OCI-LY3 (cell line): ENCODE measurements around the gene PRAMEF2.
"Not testable (repeated sequence)": the region's sequence is repeated elsewhere in the genome, so short reads cannot be mapped to it uniquely, and the experiment has no call there.

Experiments
- H2AFZ ChIP-seq: fragments of 200-600, 300-600 bp; shearing (Covaris generic); 2 replicates; pipeline ENCODE4 v1.6.0; 2014; ENCODE audit warnings: antibody characterized with exemption, low read depth, low read length
- H3K27ac ChIP-seq: fragments of 200-600, 300-600 bp; sonication (generic); 2 replicates; pipeline ENCODE4 v1.5.1; 2014; ENCODE audit warnings: mild to moderate bottlenecking, low read length, moderate library complexity, mixed read lengths
- H3K27me3 ChIP-seq: fragments of 200-600, 300-600 bp; sonication (generic); 2 replicates; pipeline ENCODE4 v1.6.1; 2014; ENCODE audit warnings: low read depth, low read length, mixed read lengths
- H3K36me3 ChIP-seq: fragments of 200-600, 300-600 bp; sonication (generic); replicated peaks from 2 replicates; pipeline ENCODE3; 2014; ENCODE audit warnings: low read depth, low read length, mixed read lengths
- H3K4me1 ChIP-seq: fragments of 300-600, 200-600 bp; sonication (generic); 2 replicates; pipeline ENCODE4 v1.6.1; 2014; ENCODE audit warnings: low read length, mixed read lengths
- H3K4me2 ChIP-seq: fragments of 200-600, 300-600 bp; sonication (generic); 2 replicates; pipeline ENCODE4 v1.6.1; 2014; ENCODE audit warnings: low read length, mixed read lengths
- H3K4me3 ChIP-seq: fragments of 300-600, 200-600 bp; sonication (generic); 2 replicates; pipeline ENCODE4 v1.5.1; 2014; ENCODE audit warnings: antibody characterized with exemption, mild to moderate bottlenecking, low read length, moderate library complexity
- H3K79me2 ChIP-seq: fragments of 300-600, 200-600 bp; shearing (Covaris generic); 2 replicates; pipeline ENCODE4 v1.6.1; 2014; ENCODE audit warnings: mild to moderate bottlenecking, low read length, mixed read lengths
- H3K9ac ChIP-seq: fragments of 300-600, 200-600 bp; shearing (Covaris generic); 2 replicates; pipeline ENCODE4 v1.6.0; 2014; ENCODE audit warnings: mild to moderate bottlenecking, low read length, moderate library complexity
- H3K9me3 ChIP-seq: fragments of 200-600, 300-600 bp; shearing (Covaris generic); 2 replicates; pipeline ENCODE4 v1.6.1; 2014; ENCODE audit warnings: low read length, mixed read lengths; ENCODE audit not compliant: insufficient read depth
- H4K20me1 ChIP-seq: fragments of 200-600, 300-600 bp; sonication (generic); 2 replicates; pipeline ENCODE4 v1.6.1; 2016; ENCODE audit warnings: low read length, mixed read lengths; ENCODE audit not compliant: insufficient read depth
- CTCF ChIP-seq: fragments of 200-600, 300-600 bp; sonication (generic); IDR thresholded peaks from 2 replicates; pipeline ENCODE4 v1.5.1; 2014; ENCODE audit warnings: antibody characterized with exemption, low read length, low read depth
- EZH2phosphoT487 ChIP-seq: fragments of 200-600 bp; shearing (Covaris generic); IDR thresholded peaks from 2 replicates; pipeline ENCODE4 v1.6.1; 2018; ENCODE audit warnings: antibody characterized with exemption, mixed run types, low read depth

PRAMEF2 gene

GRCh38 chr1:12833251-12833650 lies 23.6 kb upstream of the PRAMEF2 start:
- H4K20me1 ChIP-seq, H2AFZ ChIP-seq, H3K79me2 ChIP-seq, H3K4me3 ChIP-seq, H3K36me3 ChIP-seq, H3K9me3 ChIP-seq, H3K9ac ChIP-seq, H3K4me2 ChIP-seq, H3K4me1 ChIP-seq, H3K27ac ChIP-seq, H3K27me3 ChIP-seq: not testable (repeated sequence)

GRCh38 chr1:12848620-12849019 lies 8.3 kb upstream of the PRAMEF2 start, which contains the start of gene HNRNPCL1:
HNRNPCL1 (minus strand) TSS chr1:12848720; CDS start chr1:12848289, 431 bp downstream.
- not testable (repeated sequence) for H4K20me1 ChIP-seq, H3K4me2 ChIP-seq, H3K4me3 ChIP-seq, H3K9ac ChIP-seq, H2AFZ ChIP-seq, H3K36me3 ChIP-seq, H3K27me3 ChIP-seq, H3K4me1 ChIP-seq, H3K27ac ChIP-seq, H3K79me2 ChIP-seq, H3K9me3 ChIP-seq

GRCh38 chr1:12851779-12852178 lies 5.1 kb upstream of the PRAMEF2 start:
- H3K27ac ChIP-seq = no peak overlapping the region
- no peak for TF ChIP-seq CTCF
- no peak for TF ChIP-seq EZH2phosphoT487
- no peak overlapping the region for H3K4me2 ChIP-seq
- no peak overlapping the region for H3K4me3 ChIP-seq
- H2AFZ ChIP-seq = no peak overlapping the region
- H3K9ac ChIP-seq = no peak overlapping the region
- H3K36me3 ChIP-seq = no peaks in the 10 kb centered on the region
- no peaks in the 10 kb centered on the region for H3K79me2 ChIP-seq
- no peaks in the 10 kb centered on the region for H3K9me3 ChIP-seq
- no peaks in the 10 kb centered on the region for H3K27me3 ChIP-seq
- no peaks in the 10 kb centered on the region for H3K4me1 ChIP-seq
- no peaks in the 10 kb centered on the region for H4K20me1 ChIP-seq

GRCh38 chr1:12863131-12863880 lies 6.4 kb downstream of the PRAMEF2 start:
- H4K20me1 ChIP-seq, H2AFZ ChIP-seq, H3K4me2 ChIP-seq, H3K4me3 ChIP-seq, H3K9ac ChIP-seq, H3K27ac ChIP-seq, H3K79me2 ChIP-seq, H3K4me1 ChIP-seq, H3K36me3 ChIP-seq, H3K27me3 ChIP-seq, H3K9me3 ChIP-seq: not testable (repeated sequence)

- H3K36me3 ChIP-seq, H2AFZ ChIP-seq, H3K9me3 ChIP-seq, H3K79me2 ChIP-seq, H4K20me1 ChIP-seq, H3K4me2 ChIP-seq, H3K4me3 ChIP-seq, H3K27ac ChIP-seq, H3K4me1 ChIP-seq, H3K9ac ChIP-seq, H3K27me3 ChIP-seq: not testable (repeated sequence)
Observed at GRCh38 chr1:12878453-12878852, 21.6 kb downstream of the PRAMEF2 start.

DNA sequence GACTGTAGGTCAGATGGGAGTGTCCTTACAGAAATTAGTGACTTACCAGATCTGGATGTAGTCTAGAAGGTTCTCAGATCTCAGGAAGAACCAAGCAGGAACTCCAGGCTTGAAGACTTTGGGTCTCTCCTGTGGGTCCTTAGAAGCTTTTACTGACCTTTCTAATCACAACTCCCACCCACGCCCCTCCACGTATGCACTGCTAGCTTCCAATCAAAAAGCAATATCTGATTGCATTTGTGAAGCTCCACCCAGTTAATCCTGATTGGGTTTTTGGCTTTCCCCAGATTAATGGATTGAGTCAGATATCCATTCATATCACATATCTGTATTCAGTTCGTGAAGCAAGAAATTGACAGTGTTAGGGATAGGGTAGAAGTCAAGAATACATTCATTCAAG lies 29.2 kb downstream of the PRAMEF2 start, which contains the start of gene PRAMEF4:
TSS of gene PRAMEF4 (minus strand) at position 101 of the 400 bp plus-strand sequence. CDS start 2,807 bp downstream, outside the sequence.
- not testable (repeated sequence) for H4K20me1 ChIP-seq, H3K36me3 ChIP-seq, H3K4me3 ChIP-seq, H3K27me3 ChIP-seq, H3K27ac ChIP-seq, H3K4me1 ChIP-seq, H3K9ac ChIP-seq, H3K79me2 ChIP-seq, H3K9me3 ChIP-seq, H3K4me2 ChIP-seq, H2AFZ ChIP-seq

- H3K9ac ChIP-seq, H2AFZ ChIP-seq, H3K27me3 ChIP-seq, H3K9me3 ChIP-seq, H3K27ac ChIP-seq, H3K36me3 ChIP-seq, H3K4me3 ChIP-seq, H4K20me1 ChIP-seq, H3K4me2 ChIP-seq, H3K79me2 ChIP-seq, H3K4me1 ChIP-seq: not testable (repeated sequence)
Observed at GRCh38 chr1:12898170-12898569, 41.3 kb downstream of the PRAMEF2 start, which contains the start of gene PRAMEF10. PRAMEF10 (minus strand) TSS chr1:12898270; CDS start chr1:12895847, 2,423 bp downstream.

GRCh38 chr1:12899186-12899585 lies 42.3 kb downstream of the PRAMEF2 start:
- not testable (repeated sequence) for H3K36me3 ChIP-seq, H3K9me3 ChIP-seq, H2AFZ ChIP-seq, H4K20me1 ChIP-seq, H3K4me2 ChIP-seq, H3K4me1 ChIP-seq, H3K9ac ChIP-seq, H3K4me3 ChIP-seq, H3K79me2 ChIP-seq, H3K27me3 ChIP-seq, H3K27ac ChIP-seq
